A549 (cell line): ENCODE measurements around the gene COA8. TPM values are rescaled to one million over a fixed set of nuclear protein-coding genes. Genes with fewer than 3 reads are reported as not detected.
A peak's percentile ranks its signal among the peaks of the same experiment; 100 is the strongest.

Source experiments
- ATAC-seq, 2 experiments: fragments of 200-7000 bp in 1 of 2; fragments of >200 bp in 1 of 2; cut with Nextera tagmentation in 1 of 2; cut with Tn5 transposase in 1 of 2; 3 replicates each; pipeline versions ENCODE4 v1.8.0 to v1.9.1; 2018 to 2020; ENCODE audit warnings: mild to moderate bottlenecking in 1 of 2, moderate library complexity in 1 of 2
- CTCF ChIA-PET: fragments of 300-600 bp; sonication (Branson Sonifier 250); formaldehyde crosslinking; extraction: SDS; loops from one replicate; lab custom pipeline; 2021; ENCODE audit warnings: antibody characterized with exemption, inconsistent platforms; lab: Yijun Ruan, JAX
- POLR2A ChIA-PET: fragments of 350-600 bp; formaldehyde crosslinking; extraction: SDS; loops from one replicate; lab custom pipeline; 2021; ENCODE audit warnings: antibody characterized with exemption, inconsistent platforms; lab: Yijun Ruan, JAX
- DNase-seq, 2 experiments: peaks; one replicate each; pipeline versions ENCODE4 v3.0.0 to v3.0.0-alpha.2; 2011 to 2016; ENCODE audit warnings: low read depth in 1 of 2, low spot score in 1 of 2
- FAIRE-seq: peaks from 2 replicates; lab custom pipeline; 2011; peaks lifted over from hg19 to GRCh38; lab: Jason Lieb, UNC
- H3K27ac ChIP-seq, 2 experiments: fragments of >200 bp; sonication (Bioruptor Twin); formaldehyde crosslinking; 3 replicates each; pipeline ENCODE4 v1.5.1; 2016 to 2017
- H3K4me1 ChIP-seq: fragments of >200 bp; sonication (Bioruptor Twin); formaldehyde crosslinking; 3 replicates; pipeline ENCODE4 v1.6.1; 2016
- H3K4me2 ChIP-seq: fragments of >200 bp; sonication (Bioruptor Twin); formaldehyde crosslinking; 3 replicates; pipeline ENCODE4 v1.6.1; 2016
- H3K4me3 ChIP-seq: fragments of >200 bp; sonication (Bioruptor Twin); formaldehyde crosslinking; 3 replicates; pipeline ENCODE4 v1.5.1; 2016
- H3K9me3 ChIP-seq: fragments of >200 bp; sonication (Bioruptor Twin); formaldehyde crosslinking; 3 replicates; pipeline ENCODE4 v1.6.1; 2016
- ATOH8 ChIP-seq: fragments of 250-450 bp; sonication (Bioruptor Pico); IDR thresholded peaks from 2 replicates; pipeline ENCODE4 v1.5.0; 2020; ENCODE audit warnings: low read depth, mild to moderate bottlenecking, moderate library complexity
- BCL3 ChIP-seq: fragments of >200 bp; sonication (Bioruptor Twin); formaldehyde crosslinking; IDR thresholded peaks from 3 replicates; pipeline ENCODE4 v1.6.1; 2016
- BHLHE40 ChIP-seq: IDR thresholded peaks from 2 replicates; pipeline ENCODE4 v1.6.1; 2012; ENCODE audit warnings: low read depth, low read length, inconsistent platforms
- CTCF ChIP-seq: fragments of >200 bp; sonication (Bioruptor Twin); formaldehyde crosslinking; IDR thresholded peaks from 3 replicates; pipeline ENCODE4 v1.5.1; 2016
- E2F6 ChIP-seq: IDR thresholded peaks from 2 replicates; pipeline ENCODE4 v1.6.1; 2012; ENCODE audit warnings: low read depth, borderline replicate concordance
- ELK1 ChIP-seq: fragments of 150-350 bp; IDR thresholded peaks from 2 replicates; pipeline ENCODE4 v1.6.1; 2014; ENCODE audit warnings: low read depth, mild to moderate bottlenecking, low read length
- EP300 ChIP-seq, 2 experiments: fragments of >200 bp; sonication (Bioruptor Twin); formaldehyde crosslinking; IDR thresholded peaks; 2 replicates in 1 of 2; 3 replicates in 1 of 2; pipeline ENCODE4 v1.6.1; 2016 to 2017
- FOSB ChIP-seq: fragments of 250-450 bp; sonication (Bioruptor Pico); IDR thresholded peaks from 2 replicates; pipeline ENCODE4 v1.5.0; 2020; ENCODE audit warnings: mild to moderate bottlenecking, moderate library complexity
- HDAC2 ChIP-seq: fragments of 200-600 bp; sonication (generic); IDR thresholded peaks from 2 replicates; pipeline ENCODE4 v1.6.1; 2016
- HEYL ChIP-seq: fragments of 250-450 bp; sonication (Bioruptor Pico); IDR thresholded peaks from 2 replicates; pipeline ENCODE4 v1.8.0; 2021; ENCODE audit warnings: mild to moderate bottlenecking, moderate library complexity
- HOXA7 ChIP-seq: fragments of 250-450 bp; sonication (Bioruptor Pico); IDR thresholded peaks from 2 replicates; pipeline ENCODE4 v1.5.0; 2020; ENCODE audit warnings: mild to moderate bottlenecking, moderate library complexity
- HOXB13 ChIP-seq: fragments of 250-450 bp; sonication (Bioruptor Pico); IDR thresholded peaks from 2 replicates; pipeline ENCODE4 v1.5.0; 2020; ENCODE audit warnings: low read depth, mild to moderate bottlenecking, moderate library complexity
- JUNB ChIP-seq: fragments of >200 bp; sonication (Bioruptor Twin); formaldehyde crosslinking; IDR thresholded peaks from 2 replicates; pipeline ENCODE4 v1.6.1; 2016
- KDM5A ChIP-seq: fragments of 200-600 bp; sonication (generic); IDR thresholded peaks from 2 replicates; pipeline ENCODE4 v1.6.1; 2016; ENCODE audit warnings: antibody characterized with exemption, mild to moderate bottlenecking
- MAX ChIP-seq: IDR thresholded peaks from 2 replicates; pipeline ENCODE4 v1.6.1; 2012
- MAZ ChIP-seq: fragments of 150-350 bp; IDR thresholded peaks from 2 replicates; pipeline ENCODE4 v1.6.1; 2014; ENCODE audit warnings: antibody characterized with exemption, low read depth, low read length, borderline replicate concordance
- MYC ChIP-seq: IDR thresholded peaks from 2 replicates; pipeline ENCODE4 v1.6.1; 2012; ENCODE audit warnings: mild to moderate bottlenecking, inconsistent platforms, low read length, improper control_type of control experiment, borderline replicate concordance
- NPAS2 ChIP-seq: fragments of 250-450 bp; sonication (Bioruptor Pico); IDR thresholded peaks from 2 replicates; pipeline ENCODE4 v1.8.0; 2022; ENCODE audit warnings: mild to moderate bottlenecking, moderate library complexity, borderline replicate concordance
- NR3C1 ChIP-seq: fragments of >200 bp; sonication (Bioruptor Twin); formaldehyde crosslinking; IDR thresholded peaks from 3 replicates; pipeline ENCODE4 v1.6.1; 2017
- PHF8 ChIP-seq: fragments of 200-600 bp; sonication (generic); IDR thresholded peaks from 2 replicates; pipeline ENCODE4 v1.6.1; 2016; ENCODE audit warnings: low read depth, mild to moderate bottlenecking, antibody characterized with exemption, moderate library complexity, borderline replicate concordance
- POLR2A ChIP-seq: IDR thresholded peaks from 2 replicates; pipeline ENCODE4 v1.6.1; 2012; ENCODE audit warnings: mild to moderate bottlenecking, low read length
- RAD21 ChIP-seq, 2 experiments: fragments of >200 bp in 1 of 2; sonication (Bioruptor Twin) in 1 of 2; formaldehyde crosslinking in 1 of 2; IDR thresholded peaks in 1 of 2; conservative IDR thresholded peaks in 1 of 2; 2 replicates in 1 of 2; 3 replicates in 1 of 2; pipeline ENCODE4 v1.6.1; 2012 to 2018; ENCODE audit warnings: inconsistent platforms in 1 of 2
- RARB ChIP-seq: fragments of 250-450 bp; sonication (Bioruptor Pico); IDR thresholded peaks from 2 replicates; pipeline ENCODE4 v1.8.0; 2021; ENCODE audit warnings: mild to moderate bottlenecking, moderate library complexity
- REST ChIP-seq: fragments of 200-600 bp; sonication (generic); IDR thresholded peaks from 2 replicates; pipeline ENCODE4 v1.6.1; 2016; ENCODE audit warnings: antibody characterized with exemption, mild to moderate bottlenecking, moderate library complexity
- RNF2 ChIP-seq: fragments of 200-600 bp; sonication (generic); IDR thresholded peaks from 2 replicates; pipeline ENCODE4 v1.6.1; 2016; ENCODE audit warnings: low read depth, mild to moderate bottlenecking, antibody characterized with exemption, moderate library complexity, borderline replicate concordance
- SREBF2 ChIP-seq: fragments of 450-650 bp; IDR thresholded peaks from 2 replicates; pipeline ENCODE4 v1.6.1; 2014; ENCODE audit warnings: mild to moderate bottlenecking, moderate library complexity
- TP53 ChIP-seq: fragments of 250-450 bp; sonication (Bioruptor Pico); IDR thresholded peaks from 2 replicates; pipeline ENCODE4 v1.5.0; 2021; ENCODE audit warnings: mild to moderate bottlenecking, moderate library complexity
- ZFP36 ChIP-seq: fragments of 450-650 bp; IDR thresholded peaks from 2 replicates; pipeline ENCODE4 v1.6.1; 2014; ENCODE audit warnings: borderline replicate concordance; ENCODE audit not compliant: partially characterized antibody
- ZSCAN20 ChIP-seq: fragments of 250-450 bp; sonication (Bioruptor Pico); IDR thresholded peaks from 2 replicates; pipeline ENCODE4 v1.8.0; 2022; ENCODE audit warnings: mild to moderate bottlenecking, moderate library complexity
- WGBS: methylation state at CpG from one replicate; pipeline ENCODE4 v1.1.6; 2017; ENCODE audit errors: missing lambda C conversion rate; 5-methylcytosine and 5-hydroxymethylcytosine counted together
- polyA minus RNA-seq: library from RNA; depleted of rRNA, polyadenylated mRNA; stranded (reverse); fragments of >200 nt; gene quantifications from 2 replicates; pipeline ENCODE4 v1.2.3, GENCODE V29; 2011; rRNA and poly(A)+ RNA removed
- polyA plus RNA-seq, 4 experiments: library from polyadenylated mRNA; depleted of rRNA in 3 of 4; stranded (reverse); fragments of >200 nt; fragmentation: RNase III in 1 of 4; extraction: RNeasy Plus Mini Kit Qiagen cat#74134 plus additional on column Dnase treatment in 1 of 4; gene quantifications; 2 replicates in 3 of 4; 3 replicates in 1 of 4; pipeline ENCODE4 v1.2.3, GENCODE V29; 2011 to 2017

COA8 gene
- polyA plus RNA-seq (2011; rRNA removed) (23.2 and 29.8 TPM in 2 replicates), polyA plus RNA-seq (2017; fragmentation: RNase III; extraction: RNeasy Plus Mini Kit Qiagen cat#74134 plus additional on column Dnase treatment) (32.1 to 38.2 TPM (median 34.9 TPM) in 3 replicates), polyA minus RNA-seq (3.6 and 4.1 TPM in 2 replicates)
- polyA plus RNA-seq (2012; cell fraction: cytosol; rRNA removed) = 11.0 and 14.3 TPM in 2 replicates
- 5.5 and 5.6 TPM in 2 replicates for polyA plus RNA-seq (2012; cell fraction: nucleus; rRNA removed)

GRCh38 chr14:103562429-103563225 is at the start of gene COA8, which contains the start of gene BAG5:
Gene COA8, plus strand, starts transcription at chr14:103562960. Its CDS starts 42 bp downstream, at chr14:103563002.
Gene BAG5, minus strand, starts transcription at chr14:103562657. Its CDS starts 1,493 bp downstream, at chr14:103561164.
- Histone ChIP-seq H3K4me2 (peak within 1 kb of the TSS; percentile 98), H3K27ac (peak within 1 kb of the TSS; percentile 95 to 98), H3K4me3 (peak within 1 kb of the TSS; percentile 99), H3K9me3 (no peaks in the 10 kb centered on the region), H3K4me1 (peaks cover 37% of the 10 kb centered on the region)
- under 1% methylated on average over 29 of the region's 109 CpGs for whole genome bisulfite sequencing
- POLR2A ChIA-PET = interaction anchor here (0.8 to 2.0 kb wide), 2 partner anchors 10 to 34 kb away, joined by 3 to 10 read pairs; no protein-coding TSS in a partner anchor
- FAIRE-seq (no peak), ATAC-seq (peak; percentile 88 to 89), DNase-seq (peak; percentile 84 to 89)
- CTCF ChIA-PET = interaction anchor here (0.6 to 9.1 kb wide), 7 partner anchors 10 to 885 kb away, joined by 3 to 100 read pairs (median 3); no protein-coding TSS in a partner anchor
- TF ChIP-seq REST (peak; percentile 53), FOSB (CRISPR knock-in tag) (no peak), PHF8 (peak; percentile 90), RAD21 (conservative IDR thresholded peaks at IDR 0.05 in 1 of 2, IDR thresholded peaks at IDR 0.05 in 1 of 2) (no peak), BCL3 (peak; percentile 41; the same call in 1 of the 3 replicates), HOXA7 (CRISPR knock-in tag) (no peak), E2F6 (no peak), MAX (peak; percentile 14; the same call in 1 of the 2 replicates), KDM5A (peak; percentile 75; the same call in 1 of the 2 replicates), ZSCAN20 (no peak), HOXB13 (no peak), JUNB (no peak), MYC (no peak), HDAC2 (no peak), ZFP36 (no peak), TP53 (CRISPR knock-in tag) (0 out of 2 replicates have a peak, but pooled peaks have one; percentile 29), MAZ (0 out of 2 replicates have a peak, but pooled peaks have one; percentile 51), SREBF2 (no peak), RARB (CRISPR knock-in tag) (no peak), ELK1 (no peak), CTCF (no peak), NR3C1 (no peak), EP300 (IDR thresholded peaks at IDR 0.05) (no peak), ATOH8 (CRISPR knock-in tag) (no peak), BHLHE40 (no peak), POLR2A (peak; percentile 71), NPAS2 (no peak), HEYL (no peak), RNF2 (no peak)
